HL-60 (cell line): Measurements from ENCODE around the gene PCSK7.

Experiments
- DNase-seq, 2 experiments: peaks; one replicate each; pipeline ENCODE4 v3.0.0-alpha.2; 2010 to 2020; ENCODE audit warnings: low read depth in 1 of 2, low spot score in 1 of 2
- H3K27ac ChIP-seq: fragments of 250-450 bp; sonication (Bioruptor Pico); replicated peaks from 2 replicates; pipeline ENCODE4 v1.5.1; 2020; ENCODE audit warnings: mild to moderate bottlenecking, moderate library complexity
- H3K27me3 ChIP-seq: fragments of 250-450 bp; sonication (Bioruptor Pico); 2 replicates; pipeline ENCODE4 v1.5.1; 2021; ENCODE audit warnings: mild to moderate bottlenecking, moderate library complexity; ENCODE audit not compliant: insufficient read depth, poor library complexity, severe bottlenecking
- H3K4me3 ChIP-seq: replicated peaks from 2 replicates; pipeline ENCODE4 v1.5.1; 2011; ENCODE audit warnings: mild to moderate bottlenecking, control low read depth, low read length; ENCODE audit not compliant: insufficient read depth
- CTCF ChIP-seq: IDR thresholded peaks from one replicate; pipeline ENCODE4 v1.5.1; 2011; ENCODE audit warnings: low read length, control low read depth, inconsistent platforms; ENCODE audit not compliant: insufficient read depth
- GABPA ChIP-seq: IDR thresholded peaks from 2 replicates; pipeline ENCODE4 v1.6.1; 2012; ENCODE audit warnings: low read depth
- POLR2AphosphoS5 ChIP-seq: IDR thresholded peaks from 2 replicates; pipeline ENCODE4 v1.6.1; 2012; ENCODE audit warnings: low read depth
- REST ChIP-seq: IDR thresholded peaks from 2 replicates; pipeline ENCODE4 v1.6.1; 2012; ENCODE audit warnings: low read depth; ENCODE audit not compliant: insufficient replicate concordance
- SPI1 ChIP-seq: IDR thresholded peaks from 2 replicates; pipeline ENCODE4 v1.6.1; 2012; ENCODE audit warnings: low read depth, mild to moderate bottlenecking, borderline replicate concordance

PCSK7 gene

DNA sequence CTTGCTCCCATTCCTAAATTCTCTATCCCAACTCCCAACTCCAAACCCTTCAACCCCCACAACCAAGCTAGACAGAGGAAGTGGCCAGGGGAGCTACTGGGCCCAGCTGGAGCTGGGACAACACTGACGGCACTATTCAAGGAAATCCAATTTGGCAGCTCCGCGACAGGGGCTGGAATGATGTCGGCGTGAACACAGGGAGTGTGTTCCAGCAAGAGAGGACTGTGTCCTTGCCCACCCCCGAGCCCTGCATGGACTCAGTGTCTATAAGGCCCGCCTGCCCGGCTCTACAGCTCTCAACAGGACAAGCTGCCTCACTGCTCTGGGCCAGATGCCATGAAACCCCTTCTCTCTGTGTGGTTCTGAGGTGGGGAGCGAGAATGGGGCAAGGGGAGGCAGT lies 11.3 kb downstream of the PCSK7 start:
- H3K27me3 ChIP-seq, result no peaks in the 10 kb centered on the region
- H3K27ac ChIP-seq, result no peak overlapping the region
- DNase-seq, result no peak
- TF ChIP-seq GABPA (no peak), SPI1 (no peak), REST (no peak), POLR2AphosphoS5 (no peak), CTCF (no peak)
- no peak overlapping the region for H3K4me3 ChIP-seq

DNA sequence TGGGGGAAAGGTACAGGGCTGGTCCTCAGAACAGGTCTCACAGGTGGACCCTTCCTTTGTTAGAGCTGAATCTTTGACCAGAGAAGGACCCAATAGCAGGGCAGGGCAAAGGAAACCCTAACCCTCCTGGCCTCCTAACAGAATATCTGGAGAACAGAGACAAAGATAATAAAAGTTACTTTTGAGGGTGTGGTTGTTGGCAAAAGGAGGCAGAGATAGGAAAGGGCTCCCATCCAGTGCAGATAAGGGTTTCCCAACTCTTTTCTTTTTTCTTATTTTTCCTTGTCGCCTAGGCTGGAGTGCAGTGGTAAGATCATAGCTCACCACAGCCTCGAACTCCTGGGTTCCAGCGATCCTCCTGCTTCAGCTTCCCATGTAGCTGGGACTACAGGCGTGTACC lies 11.9 kb downstream of the PCSK7 start:
- no peak overlapping the region for H3K4me3 ChIP-seq
- TF ChIP-seq CTCF, result no peak
- TF ChIP-seq POLR2AphosphoS5, result no peak
- TF ChIP-seq SPI1, result no peak
- no peak for TF ChIP-seq REST
- TF ChIP-seq GABPA, result no peak

DNA sequence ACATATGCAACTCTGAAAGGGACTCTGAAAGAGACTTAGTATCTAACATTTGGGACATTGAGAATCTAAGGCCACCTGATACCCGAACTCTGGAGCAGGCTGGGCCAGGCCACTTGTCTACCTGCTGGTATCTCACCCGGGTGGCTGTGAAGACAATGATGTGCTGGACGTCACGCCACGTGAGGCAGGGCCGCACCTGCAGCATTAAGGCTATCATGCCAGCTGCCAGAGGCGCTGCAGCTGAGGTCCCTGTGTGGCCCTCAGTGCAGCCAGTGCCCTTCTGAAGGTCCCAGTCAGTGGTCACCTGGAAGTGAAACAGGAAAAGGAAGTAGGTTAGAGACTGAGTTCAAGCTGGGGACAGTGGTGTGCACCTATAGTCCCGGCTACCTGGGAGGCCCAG lies 12.4 kb downstream of the PCSK7 start:
- Histone ChIP-seq H3K27me3 (no peaks in the 10 kb centered on the region), H3K27ac (no peak overlapping the region), H3K4me3 (no peak overlapping the region)
- TF ChIP-seq SPI1 (no peak), POLR2AphosphoS5 (no peak), REST (no peak), CTCF (no peak), GABPA (no peak)
- no peak for DNase-seq

More for the DNA sequence above, 11.9 kb downstream of the PCSK7 start:
- DNase-seq, result no peak
- Histone ChIP-seq H3K27me3 (no peaks in the 10 kb centered on the region), H3K27ac (no peak overlapping the region)
